ENCODE data around the gene PXMP2. TPM values are rescaled to one million over a fixed set of nuclear protein-coding genes. Genes with fewer than 3 reads are reported as not detected.

Gene PXMP2
- total RNA-seq, 6 donors from 2014 or later, result 16.8 to 41.7 (median 20.9) TPM

DNA sequence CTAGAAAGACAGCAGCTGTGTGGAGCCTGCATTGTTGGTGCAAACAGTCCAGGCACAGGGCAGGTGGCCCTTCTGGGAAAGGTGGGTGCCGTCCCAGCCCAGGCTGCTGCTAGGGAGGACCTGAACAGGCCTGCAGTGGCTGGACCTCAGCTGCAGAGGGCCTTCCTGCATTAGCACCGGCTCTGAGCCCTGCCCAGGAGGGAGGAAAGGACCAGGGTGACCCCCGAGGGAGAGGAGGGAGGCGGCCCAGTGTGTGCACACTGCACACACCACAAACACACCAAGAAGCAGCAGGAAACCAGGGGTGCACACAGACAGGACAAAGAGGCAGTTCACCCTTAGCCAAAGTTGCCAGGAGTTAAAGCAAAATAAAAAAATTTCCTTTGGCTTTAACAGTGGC is 15.3 kb downstream of the PXMP2 start:
- DNase-seq (no peak), ATAC-seq (ENCODE audit: low FRiP score in 2 of 2) (no peak)
- no peak overlapping the region for H3K4me3 ChIP-seq
- H3K27ac ChIP-seq, result no peak overlapping the region
- no peaks in the 10 kb centered on the region for H3K27me3 ChIP-seq
- WGBS, 2 donors, result 70 to 80% methylated on average over 3 of the region's 4 CpGs
- peaks cover 0 to 12% (median 0%) of the 10 kb centered on the region in 4 donors for H3K36me3 ChIP-seq
- H3K4me1 ChIP-seq, result no peaks in the 10 kb centered on the region
- no peaks in the 10 kb centered on the region for H3K9me3 ChIP-seq
- TF ChIP-seq POLR2AphosphoS5 (IDR thresholded peaks at IDR 0.05), result no peak
- TF ChIP-seq, protein P1, sequence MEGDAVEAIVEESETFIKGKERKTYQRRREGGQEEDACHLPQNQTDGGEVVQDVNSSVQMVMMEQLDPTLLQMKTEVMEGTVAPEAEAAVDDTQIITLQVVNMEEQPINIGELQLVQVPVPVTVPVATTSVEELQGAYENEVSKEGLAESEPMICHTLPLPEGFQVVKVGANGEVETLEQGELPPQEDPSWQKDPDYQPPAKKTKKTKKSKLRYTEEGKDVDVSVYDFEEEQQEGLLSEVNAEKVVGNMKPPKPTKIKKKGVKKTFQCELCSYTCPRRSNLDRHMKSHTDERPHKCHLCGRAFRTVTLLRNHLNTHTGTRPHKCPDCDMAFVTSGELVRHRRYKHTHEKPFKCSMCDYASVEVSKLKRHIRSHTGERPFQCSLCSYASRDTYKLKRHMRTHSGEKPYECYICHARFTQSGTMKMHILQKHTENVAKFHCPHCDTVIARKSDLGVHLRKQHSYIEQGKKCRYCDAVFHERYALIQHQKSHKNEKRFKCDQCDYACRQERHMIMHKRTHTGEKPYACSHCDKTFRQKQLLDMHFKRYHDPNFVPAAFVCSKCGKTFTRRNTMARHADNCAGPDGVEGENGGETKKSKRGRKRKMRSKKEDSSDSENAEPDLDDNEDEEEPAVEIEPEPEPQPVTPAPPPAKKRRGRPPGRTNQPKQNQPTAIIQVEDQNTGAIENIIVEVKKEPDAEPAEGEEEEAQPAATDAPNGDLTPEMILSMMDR (IDR thresholded peaks at IDR 0.05), result no peak
- no peak for TF ChIP-seq POLR2A (IDR thresholded peaks at IDR 0.05)
- TF ChIP-seq EP300 (IDR thresholded peaks at IDR 0.05), result no peak

DNA sequence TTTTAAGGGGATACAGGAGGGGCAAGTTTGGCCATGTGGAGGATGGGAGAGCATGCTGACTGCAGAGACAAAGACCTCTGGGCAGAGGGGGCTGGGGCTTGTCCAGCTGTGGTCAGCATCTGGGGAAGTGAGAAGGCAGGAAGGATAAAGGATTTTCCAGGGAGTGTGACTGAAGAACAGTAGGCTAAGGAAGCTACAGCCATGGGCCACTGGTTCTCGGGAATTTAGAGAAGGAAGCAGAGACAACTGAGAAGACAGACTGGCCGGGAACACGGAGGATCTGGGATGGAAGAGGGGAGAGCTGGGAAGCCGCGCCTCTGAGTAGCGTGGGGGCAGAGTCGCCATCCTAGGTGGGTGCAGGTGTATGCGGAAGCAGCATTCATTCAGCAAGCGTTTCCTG is 16.3 kb downstream of the PXMP2 start:
- no peak for DNase-seq
- H3K27me3 ChIP-seq, result no peaks in the 10 kb centered on the region

DNA sequence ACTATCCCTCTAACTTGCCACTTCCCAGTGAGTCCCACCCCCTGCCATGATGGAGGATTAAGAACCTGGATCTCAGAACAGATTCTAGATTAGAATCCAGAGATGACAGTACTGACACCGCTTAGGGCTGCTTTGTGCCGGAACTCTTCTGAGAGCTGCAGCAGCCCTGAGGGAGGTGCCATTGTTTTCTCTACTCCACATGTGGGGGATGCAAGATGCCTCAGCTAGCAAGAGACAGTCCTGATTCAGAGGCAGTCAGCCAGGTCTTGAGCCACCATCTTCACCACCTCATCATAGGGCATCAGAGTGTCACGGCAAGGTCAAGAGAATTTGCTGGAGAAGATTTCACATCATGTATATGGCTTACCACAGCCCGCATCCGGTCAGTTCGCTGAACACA is 19.9 kb downstream of the PXMP2 start:
- Histone ChIP-seq H3K9me3 (no peaks in the 10 kb centered on the region), H3K27ac (no peak overlapping the region), H3K4me3 (no peak overlapping the region), H3K27me3 (no peaks in the 10 kb centered on the region), H3K4me1 (peaks cover 12 to 21% (median 18%) of the 10 kb centered on the region in 4 donors), H3K36me3 (peaks cover 0 to 8% (median 0%) of the 10 kb centered on the region in 4 donors)
- ATAC-seq (ENCODE audit: low FRiP score in 2 of 2), result no peak
- WGBS, 2 donors, result 92 to 93% methylated on average over 6 of the region's 6 CpGs
- DNase-seq, result no peak
- TF ChIP-seq, protein P1 (IDR thresholded peaks at IDR 0.05), result no peak
- TF ChIP-seq EP300 (IDR thresholded peaks at IDR 0.05), result no peak
- TF ChIP-seq POLR2AphosphoS5 (IDR thresholded peaks at IDR 0.05), result no peak
- TF ChIP-seq POLR2A (IDR thresholded peaks at IDR 0.05), result no peak

More for the DNA sequence above, 16.3 kb downstream of the PXMP2 start:
- H3K27ac ChIP-seq, result no peak overlapping the region
- no peaks in the 10 kb centered on the region for H3K4me1 ChIP-seq
- H3K9me3 ChIP-seq, result no peaks in the 10 kb centered on the region
- TF ChIP-seq EP300 (IDR thresholded peaks at IDR 0.05) (no peak), POLR2AphosphoS5 (IDR thresholded peaks at IDR 0.05) (no peak), POLR2A (IDR thresholded peaks at IDR 0.05) (no peak)
- TF ChIP-seq, protein P1 (IDR thresholded peaks at IDR 0.05), result no peak
- peaks cover 0 to 9% (median 0%) of the 10 kb centered on the region in 4 donors for H3K36me3 ChIP-seq
- WGBS, 2 donors, result 89 to 96% methylated on average over 9 of the region's 9 CpGs
- H3K4me3 ChIP-seq, result no peak overlapping the region
- no peak for ATAC-seq (ENCODE audit: low FRiP score in 2 of 2)

DNA sequence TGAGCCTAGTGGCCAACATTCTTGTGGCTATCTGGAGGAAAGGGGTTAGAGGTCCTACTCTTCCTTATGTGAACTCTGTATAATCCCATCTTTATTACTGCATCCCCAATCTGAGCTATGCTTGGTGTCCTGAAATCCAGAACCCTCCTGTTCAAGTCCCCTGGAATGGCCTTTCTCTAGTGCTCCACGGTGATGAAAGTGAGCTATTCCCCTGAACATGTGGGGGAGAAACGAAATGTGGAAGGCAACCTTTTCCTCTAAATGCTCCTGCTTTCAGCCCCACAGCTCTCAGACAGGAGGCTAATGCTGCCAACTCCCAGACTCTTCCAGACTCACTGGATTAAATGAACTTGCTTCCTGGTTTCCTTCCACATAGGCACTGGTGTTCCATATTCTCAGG is 20.8 kb downstream of the PXMP2 start:
- no peak overlapping the region for H3K4me3 ChIP-seq
- H3K36me3 ChIP-seq, result peaks cover 0 to 4% (median 0%) of the 10 kb centered on the region in 4 donors
- no peaks in the 10 kb centered on the region for H3K9me3 ChIP-seq
- H3K4me1 ChIP-seq, result peaks cover 13 to 25% (median 21%) of the 10 kb centered on the region in 4 donors
- H3K27me3 ChIP-seq, result no peaks in the 10 kb centered on the region
- WGBS, 2 donors, result 86 to 96% methylated on average over 2 of the region's 2 CpGs
- DNase-seq (no peak), ATAC-seq (ENCODE audit: low FRiP score in 2 of 2) (no peak)
- no peak overlapping the region for H3K27ac ChIP-seq
- TF ChIP-seq, protein P1 (IDR thresholded peaks at IDR 0.05), result no peak
- TF ChIP-seq POLR2AphosphoS5 (IDR thresholded peaks at IDR 0.05), result no peak
- no peak for TF ChIP-seq POLR2A (IDR thresholded peaks at IDR 0.05)
- TF ChIP-seq EP300 (IDR thresholded peaks at IDR 0.05), result no peak

DNA sequence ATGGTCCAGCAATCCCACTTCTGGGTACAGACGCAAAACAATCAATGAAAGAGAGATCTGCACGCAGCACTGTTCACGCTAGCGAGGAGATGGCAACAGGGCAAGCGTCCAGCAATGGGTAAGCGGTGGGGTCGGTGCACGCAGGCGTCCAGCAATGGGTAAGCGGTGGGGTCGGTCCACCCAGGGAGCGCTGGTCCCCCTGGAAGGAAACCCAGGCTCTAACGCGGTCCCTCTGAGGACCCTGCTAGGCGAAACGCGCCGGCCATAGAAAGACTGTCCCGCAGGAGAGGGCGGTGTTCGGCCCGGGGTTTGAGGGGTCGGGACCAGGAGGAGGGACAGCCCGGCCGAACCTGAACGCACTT is 22.6 kb downstream of the PXMP2 start:
- peak; percentile 24 to 48 for ATAC-seq (ENCODE audit: low FRiP score in 2 of 2)
- Histone ChIP-seq H3K36me3 (peaks cover 0 to 4% (median 3%) of the 10 kb centered on the region in 4 donors), H3K4me3 (peak overlapping the region; percentile 55 to 99 (median 96)), H3K9me3 (no peaks in the 10 kb centered on the region), H3K27me3 (no peaks in the 10 kb centered on the region), H3K4me1 (peaks cover 13 to 25% (median 21%) of the 10 kb centered on the region in 4 donors), H3K27ac (peak overlapping the region; percentile 49 to 85 (median 72))
- no peak for DNase-seq
- 2 to 6% methylated on average over 10 to 25 of the region's 26 CpGs for WGBS, 2 donors
- TF ChIP-seq, protein P1 (IDR thresholded peaks at IDR 0.05), result no peak
- no peak for TF ChIP-seq POLR2AphosphoS5 (IDR thresholded peaks at IDR 0.05)
- no peak for TF ChIP-seq POLR2A (IDR thresholded peaks at IDR 0.05)
- no peak for TF ChIP-seq EP300 (IDR thresholded peaks at IDR 0.05)

Data from upper lobe of left lung (tissue), 6 donors.